MCF 10A (cell line): ENCODE results near the gene PLPP2. TPM values are rescaled to one million over a fixed set of nuclear protein-coding genes. Genes with fewer than 3 reads are reported as not detected.

Experiments used
- BruUV-seq: library from RNA; stranded (reverse); fragments of 400-500 nt; replicated peaks from 2 replicates; lab custom pipeline; 2021; lab: Mats Ljungman, UMichigan
- CTCF ChIA-PET: fragments of 300-600 bp; sonication (Branson Sonifier 250); formaldehyde crosslinking; extraction: SDS; loops from one replicate; lab custom pipeline; 2021; ENCODE audit warnings: antibody characterized with exemption, inconsistent platforms; lab: Yijun Ruan, JAX
- POLR2A ChIA-PET: fragments of 300-600, 350-650 bp; sonication (Branson Sonifier 250); formaldehyde crosslinking; extraction: SDS; loops from one replicate; lab custom pipeline; 2020; ENCODE audit warnings: antibody characterized with exemption, inconsistent platforms; lab: Yijun Ruan, JAX
- DNase-seq: peaks from one replicate; pipeline ENCODE4 v3.0.0-alpha.2; 2018; ENCODE audit not compliant: unreplicated experiment
- H3K27ac Mint-ChIP-seq: one replicate; pipeline ENCODE4 v1.8.0; 2022; ENCODE audit warnings: mild to moderate bottlenecking, low read depth, mixed read lengths; ENCODE audit not compliant: unreplicated experiment
- H3K27me3 Mint-ChIP-seq: one replicate; pipeline ENCODE4 v1.8.0; 2022; ENCODE audit warnings: mixed read lengths; ENCODE audit not compliant: insufficient read depth, unreplicated experiment
- H3K36me3 Mint-ChIP-seq: one replicate; pipeline ENCODE4 v1.8.0; 2022; ENCODE audit warnings: mild to moderate bottlenecking, moderate library complexity, mixed read lengths; ENCODE audit not compliant: insufficient read depth, unreplicated experiment
- H3K4me1 Mint-ChIP-seq: one replicate; pipeline ENCODE4 v1.8.0; 2022; ENCODE audit warnings: mixed read lengths; ENCODE audit not compliant: insufficient read depth, unreplicated experiment
- H3K4me3 Mint-ChIP-seq: one replicate; pipeline ENCODE4 v1.8.0; 2022; ENCODE audit warnings: mild to moderate bottlenecking, moderate library complexity, mixed read lengths; ENCODE audit not compliant: unreplicated experiment
- H3K9me3 Mint-ChIP-seq: one replicate; pipeline ENCODE4 v1.8.0; 2022; ENCODE audit warnings: mixed read lengths; ENCODE audit not compliant: unreplicated experiment
- CTCF ChIP-seq: fragments of 200-600 bp; IDR thresholded peaks from one replicate; pipeline ENCODE4 v1.8.0; 2022; ENCODE audit warnings: antibody characterized with exemption, mild to moderate bottlenecking; ENCODE audit not compliant: unreplicated experiment
- intact Hi-C: fragments of 100-400 bp; cut with micrococcal nuclease; formaldehyde crosslinking; loops from 2 replicates; pipeline ENCODE4 v1.14.1; 2022
- total RNA-seq: library from RNA; stranded (reverse); gene quantifications from 2 replicates; pipeline ENCODE4 v1.2.3, GENCODE V29; 2022

The PLPP2 gene
- total RNA-seq, 1 experiment from 2014 or later, result 5.4 TPM

GRCh38 chr19:334296-335071 lies 43.3 kb upstream of the PLPP2 start:
- Mint-ChIP-seq H3K27me3 (no peaks in the 10 kb centered on the region), H3K4me3 (no peak overlapping the region), H3K36me3 (peaks cover 57% of the 10 kb centered on the region), H3K9me3 (no peaks in the 10 kb centered on the region), H3K27ac (no peak overlapping the region), H3K4me1 (peaks cover 6% of the 10 kb centered on the region)
- CTCF ChIA-PET, result no interaction called here
- no TSS peak for BruUV-seq
- POLR2A ChIA-PET, result interaction anchor here (0.6 kb wide), 1 partner anchor 8 kb away, joined by 3 read pairs; no protein-coding TSS in a partner anchor
- intact Hi-C loops, result no loop called here
- no peak for DNase-seq
- no peak for TF ChIP-seq CTCF

DNA sequence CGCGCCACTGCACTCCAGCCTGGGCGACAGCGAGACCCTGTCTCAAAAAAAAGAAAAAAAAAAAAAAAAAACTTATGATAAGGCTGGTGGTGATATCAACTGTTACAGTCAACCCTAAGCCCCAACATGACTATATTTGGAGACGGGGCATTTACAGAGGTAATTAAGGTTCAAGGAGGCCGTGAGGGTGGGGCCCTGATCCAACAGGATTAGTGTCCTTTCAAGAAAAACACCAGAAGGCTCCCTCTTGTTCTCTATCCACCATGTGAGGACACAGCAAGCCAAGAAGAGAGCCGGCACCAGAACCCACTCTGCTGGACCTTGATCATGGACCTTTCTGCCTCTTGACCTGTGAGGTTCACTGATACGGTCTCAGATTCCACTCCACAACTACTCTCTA lies 39.3 kb upstream of the PLPP2 start:
- TF ChIP-seq CTCF, result no peak
- no peaks in the 10 kb centered on the region for H3K27me3 Mint-ChIP-seq
- CTCF ChIA-PET, result no interaction called here
- intact Hi-C loops, result no loop called here
- H3K36me3 Mint-ChIP-seq, result peaks cover 71% of the 10 kb centered on the region
- H3K4me3 Mint-ChIP-seq, result no peak overlapping the region
- POLR2A ChIA-PET, result no interaction called here
- no peak for DNase-seq
- no peak overlapping the region for H3K27ac Mint-ChIP-seq
- H3K4me1 Mint-ChIP-seq, result no peaks in the 10 kb centered on the region
- H3K9me3 Mint-ChIP-seq, result no peaks in the 10 kb centered on the region
- BruUV-seq, result no TSS peak

GRCh38 chr19:329876-330275 lies 38.7 kb upstream of the PLPP2 start:
- BruUV-seq, result no TSS peak
- H3K27me3 Mint-ChIP-seq, result no peaks in the 10 kb centered on the region
- H3K4me1 Mint-ChIP-seq, result no peaks in the 10 kb centered on the region
- H3K36me3 Mint-ChIP-seq, result peaks cover 71% of the 10 kb centered on the region
- TF ChIP-seq CTCF, result no peak
- no peak for DNase-seq
- no peak overlapping the region for H3K4me3 Mint-ChIP-seq
- H3K27ac Mint-ChIP-seq, result no peak overlapping the region
- POLR2A ChIA-PET, result no interaction called here
- no peaks in the 10 kb centered on the region for H3K9me3 Mint-ChIP-seq
- CTCF ChIA-PET, result no interaction called here
- intact Hi-C loops, result no loop called here

DNA sequence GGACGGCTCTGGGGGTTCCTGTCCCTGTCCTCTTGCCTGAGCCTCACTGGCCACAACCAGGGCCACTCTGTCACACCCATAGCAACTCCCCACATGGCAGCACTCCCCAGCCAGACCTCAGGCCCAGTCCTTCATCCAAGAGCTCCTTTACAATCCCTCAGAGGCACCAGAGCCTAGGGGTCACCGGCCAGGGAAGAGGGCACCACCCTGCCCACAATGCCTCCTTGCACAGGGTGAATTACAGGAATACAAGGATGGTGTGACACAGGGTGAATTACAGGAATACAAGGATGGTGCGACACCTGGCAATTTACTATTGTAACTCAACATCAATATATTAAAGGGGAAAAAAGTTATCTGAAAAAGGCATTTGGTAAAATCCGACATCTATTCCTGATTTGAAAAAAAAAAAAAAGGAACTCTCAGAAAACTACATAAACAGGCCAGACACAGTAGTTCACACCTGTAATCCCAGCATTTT lies 36.9 kb upstream of the PLPP2 start:
- ChIA-PET POLR2A (no interaction called here), CTCF (interaction anchor here (0.6 kb wide), 1 partner anchor 32 kb away, joined by 3 read pairs; no protein-coding TSS in a partner anchor)
- H3K4me1 Mint-ChIP-seq, result no peaks in the 10 kb centered on the region
- no peak overlapping the region for H3K27ac Mint-ChIP-seq
- intact Hi-C loops, result no loop called here
- no TSS peak for BruUV-seq
- no peaks in the 10 kb centered on the region for H3K9me3 Mint-ChIP-seq
- peaks cover 64% of the 10 kb centered on the region for H3K36me3 Mint-ChIP-seq
- H3K27me3 Mint-ChIP-seq, result no peaks in the 10 kb centered on the region
- no peak for TF ChIP-seq CTCF
- no peak overlapping the region for H3K4me3 Mint-ChIP-seq
- no peak for DNase-seq
